Thyroid gland (tissue), 4 donors: Measurements from ENCODE around the gene CHIC1. TPM values are rescaled to one million over a fixed set of nuclear protein-coding genes. Genes with fewer than 3 reads are reported as not detected.
"Not testable (repeated sequence)": the region's sequence is repeated elsewhere in the genome, so short reads cannot be mapped to it uniquely, and the experiment has no call there.

ENCODE experiments used
- DNase-seq, 2 donors: peaks; one replicate each; pipeline ENCODE4 v3.0.0-alpha.2; 2019
- H3K27ac ChIP-seq, 3 donors: fragments of 200-600 bp; sonication (generic); 1 replicate in 2 of 3; 2 replicates in 1 of 3; pipeline ENCODE4 v1.5.1; 2016 to 2019; ENCODE audit warnings: mild to moderate bottlenecking in 1 of 3, moderate library complexity in 1 of 3
- H3K27me3 ChIP-seq: fragments of 200-600 bp; sonication (generic); one replicate; pipeline ENCODE4 v1.5.1; 2019
- H3K36me3 ChIP-seq, 2 donors: fragments of 200-600 bp; sonication (generic); one replicate each; pipeline ENCODE4 v1.5.1; 2016 to 2019
- H3K4me1 ChIP-seq, 2 donors: fragments of 200-600 bp; sonication (generic); one replicate each; pipeline ENCODE4 v1.5.1; 2017 to 2019
- H3K4me3 ChIP-seq, 3 donors: fragments of 200-600 bp; sonication (generic); replicated peaks in 1 of 3; 1 replicate in 2 of 3; 2 replicates in 1 of 3; pipeline ENCODE4 v1.5.1; 2016; ENCODE audit warnings: mild to moderate bottlenecking in 1 of 3
- H3K9me3 ChIP-seq: fragments of 200-600 bp; sonication (generic); one replicate; pipeline ENCODE4 v1.5.1; 2017
- POLR2A ChIP-seq, 2 donors: fragments of 450-650 bp; IDR thresholded peaks; one replicate each; pipeline ENCODE4 v1.6.1; 2017; ENCODE audit warnings: antibody characterized with exemption in 2 of 2, mild to moderate bottlenecking in 2 of 2, moderate library complexity in 1 of 2
- WGBS, 2 donors: methylation state at CpG; one replicate each; pipeline ENCODE4 v1.1.5; 2017; 5-methylcytosine and 5-hydroxymethylcytosine counted together
- intact Hi-C: fragments of 100-400 bp; cut with DNase I; formaldehyde crosslinking; loops from one replicate; pipeline ENCODE4 v1.15.1; 2023
- total RNA-seq, 4 donors: library from RNA; depleted of rRNA; stranded (reverse); fragments of >200 nt; gene quantifications; one replicate each; pipeline ENCODE4 v1.2.3, GENCODE V29; 2016
- TF ChIP-seq, protein P1 (sequence below), 6 experiments: fragments of 200-600 bp in 3 of 6; fragments of 450-650 bp in 3 of 6; sonication (generic) in 3 of 6; IDR thresholded peaks; one replicate each; pipeline ENCODE4 v1.5.1; 2016 to 2019; ENCODE audit warnings: antibody characterized with exemption in 6 of 6, mild to moderate bottlenecking in 2 of 6, inconsistent platforms in 1 of 6, moderate library complexity in 1 of 6

CHIC1 gene
- total RNA-seq, 4 donors from 2014 or later, result 17.3 to 25.9 (median 21.6) TPM

DNA sequence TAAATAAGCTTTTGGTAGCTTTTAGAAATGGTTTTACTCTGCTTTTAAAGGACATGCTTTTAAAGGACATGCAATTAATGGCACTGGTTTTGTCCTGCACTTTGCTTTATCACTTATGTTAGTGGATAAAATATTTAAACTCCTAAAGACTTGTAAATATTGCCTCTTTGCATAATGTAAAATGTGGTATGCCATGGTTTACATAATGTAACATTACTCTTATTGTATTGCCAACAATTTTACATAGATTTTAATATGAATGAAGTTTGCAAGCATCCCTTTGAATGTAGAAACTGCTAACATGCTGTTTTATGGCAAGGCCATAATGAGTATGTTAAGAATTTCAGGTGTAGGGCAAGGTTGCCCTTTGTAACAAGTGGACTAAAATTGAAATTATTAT is 118.4 kb downstream of the CHIC1 start:
- Histone ChIP-seq H3K27ac (no peak overlapping the region), H3K27me3 (no peaks in the 10 kb centered on the region), H3K36me3 (no peaks in the 10 kb centered on the region), H3K9me3 (no peaks in the 10 kb centered on the region), H3K4me1 (no peaks in the 10 kb centered on the region), H3K4me3 (no peak overlapping the region)
- TF ChIP-seq, protein P1, sequence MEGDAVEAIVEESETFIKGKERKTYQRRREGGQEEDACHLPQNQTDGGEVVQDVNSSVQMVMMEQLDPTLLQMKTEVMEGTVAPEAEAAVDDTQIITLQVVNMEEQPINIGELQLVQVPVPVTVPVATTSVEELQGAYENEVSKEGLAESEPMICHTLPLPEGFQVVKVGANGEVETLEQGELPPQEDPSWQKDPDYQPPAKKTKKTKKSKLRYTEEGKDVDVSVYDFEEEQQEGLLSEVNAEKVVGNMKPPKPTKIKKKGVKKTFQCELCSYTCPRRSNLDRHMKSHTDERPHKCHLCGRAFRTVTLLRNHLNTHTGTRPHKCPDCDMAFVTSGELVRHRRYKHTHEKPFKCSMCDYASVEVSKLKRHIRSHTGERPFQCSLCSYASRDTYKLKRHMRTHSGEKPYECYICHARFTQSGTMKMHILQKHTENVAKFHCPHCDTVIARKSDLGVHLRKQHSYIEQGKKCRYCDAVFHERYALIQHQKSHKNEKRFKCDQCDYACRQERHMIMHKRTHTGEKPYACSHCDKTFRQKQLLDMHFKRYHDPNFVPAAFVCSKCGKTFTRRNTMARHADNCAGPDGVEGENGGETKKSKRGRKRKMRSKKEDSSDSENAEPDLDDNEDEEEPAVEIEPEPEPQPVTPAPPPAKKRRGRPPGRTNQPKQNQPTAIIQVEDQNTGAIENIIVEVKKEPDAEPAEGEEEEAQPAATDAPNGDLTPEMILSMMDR (IDR thresholded peaks at IDR 0.05), result no peak
- intact Hi-C loops, result no loop called here
- DNase-seq, result no peak

DNA sequence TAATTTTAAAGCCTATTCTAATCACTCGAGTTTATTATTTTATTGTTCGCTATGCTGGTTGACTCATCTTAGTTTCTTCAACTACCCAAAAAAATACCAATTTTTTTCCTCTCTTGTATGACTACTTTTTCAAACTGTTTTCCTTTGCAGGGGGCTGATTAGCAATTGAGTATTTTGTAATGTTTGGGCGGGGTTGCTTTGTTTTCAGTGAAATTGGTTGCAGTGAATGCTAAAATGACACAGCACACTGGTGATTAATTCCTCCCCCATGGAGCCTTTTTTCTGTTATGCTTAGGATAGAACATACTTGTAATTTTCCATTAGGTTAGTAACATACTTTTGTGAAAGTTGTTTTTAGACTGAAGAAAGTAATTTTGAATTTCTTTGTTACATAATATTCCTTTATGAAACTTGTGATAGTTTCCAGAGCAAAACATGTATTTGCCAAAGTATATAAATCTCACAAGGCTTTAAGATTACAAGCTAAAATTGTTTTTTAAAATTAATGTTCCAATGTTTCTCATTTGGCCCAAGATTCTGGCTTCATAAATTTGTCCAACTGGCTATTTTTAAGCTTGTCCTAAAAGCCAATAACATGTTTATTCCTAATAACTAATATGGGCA is 120.4 kb downstream of the CHIC1 start:
- Histone ChIP-seq H3K4me1 (no peaks in the 10 kb centered on the region), H3K27ac (no peak overlapping the region), H3K27me3 (no peaks in the 10 kb centered on the region), H3K9me3 (no peaks in the 10 kb centered on the region), H3K36me3 (no peaks in the 10 kb centered on the region), H3K4me3 (no peak overlapping the region)
- intact Hi-C loops, result no loop called here
- WGBS, 2 donors, result 92 to 93% methylated on average over 3 of the region's 3 CpGs
- TF ChIP-seq, protein P1 (IDR thresholded peaks at IDR 0.05), result no peak
- TF ChIP-seq POLR2A (IDR thresholded peaks at IDR 0.05), result no peak
- DNase-seq, result no peak

DNA sequence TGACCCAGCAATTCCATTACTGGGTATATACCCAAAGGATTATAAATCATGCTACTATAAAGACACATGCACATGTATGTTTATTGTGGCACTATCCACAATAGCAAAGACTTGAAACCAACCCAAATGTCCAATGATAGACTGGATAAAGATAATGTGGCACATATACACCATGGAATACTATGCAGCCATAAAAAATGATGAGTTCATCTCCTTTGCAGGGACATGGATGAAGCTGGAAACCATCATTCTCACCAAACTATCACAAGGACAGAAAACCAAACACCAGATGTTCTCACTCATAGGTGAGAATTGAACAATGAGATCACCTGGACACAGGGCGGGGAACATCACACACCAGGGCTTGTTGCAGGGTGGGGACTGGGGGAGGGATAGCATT is 144.0 kb downstream of the CHIC1 start:
- H3K27me3 ChIP-seq, H3K9me3 ChIP-seq, DNase-seq, H3K4me1 ChIP-seq, H3K36me3 ChIP-seq, H3K27ac ChIP-seq, H3K4me3 ChIP-seq, intact Hi-C loops: not testable (repeated sequence)
- WGBS, 2 donors, result 91 to 100% methylated on average over 1 of the region's 1 CpG

DNA sequence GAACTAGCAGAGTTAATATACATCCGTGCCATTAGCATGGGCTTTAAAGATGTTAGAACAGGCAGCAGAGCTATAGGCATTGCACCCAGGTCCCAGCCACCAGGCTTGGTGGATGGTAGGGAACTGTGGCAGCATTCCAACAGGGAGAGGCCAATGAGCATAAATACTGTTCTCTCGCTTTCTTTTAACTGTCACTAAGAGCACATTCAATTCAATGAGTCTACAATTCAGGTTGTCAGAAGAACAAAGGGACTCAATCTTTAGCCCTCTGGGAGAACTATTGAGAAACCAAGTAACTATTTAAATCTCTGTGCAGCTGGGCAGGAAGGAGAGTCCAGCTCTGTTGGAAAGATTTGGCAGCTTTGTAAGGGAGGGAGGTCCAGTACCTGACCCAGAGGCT is 165.6 kb downstream of the CHIC1 start:
- no peak for TF ChIP-seq POLR2A (IDR thresholded peaks at IDR 0.05)
- TF ChIP-seq, protein P1 (IDR thresholded peaks at IDR 0.05), result no peak
- 58 to 61% methylated on average over 2 of the region's 2 CpGs for WGBS, 2 donors

More for the DNA sequence above, 165.6 kb downstream of the CHIC1 start:
- Histone ChIP-seq H3K36me3 (no peaks in the 10 kb centered on the region), H3K4me1 (no peaks in the 10 kb centered on the region), H3K4me3 (no peak overlapping the region), H3K27ac (no peak overlapping the region), H3K9me3 (no peaks in the 10 kb centered on the region), H3K27me3 (no peaks in the 10 kb centered on the region)
- DNase-seq, result no peak
- intact Hi-C loops, result no loop called here

Other genes with a start within 250 kb of the CHIC1 start
- gene CDX4, start 116.1 kb upstream of the CHIC1 start, total RNA-seq, result not detected